GM18867 (cell line): ENCODE results near the gene CYTH2.
"Not testable (repeated sequence)": the region's sequence is repeated elsewhere in the genome, so short reads cannot be mapped to it uniquely, and the experiment has no call there.

Experiments used
- ATAC-seq: cut with Tn5 transposase; IDR thresholded peaks from one replicate; pipeline ENCODE4 v1.9.1; 2021; ENCODE audit warnings: mild to moderate bottlenecking, moderate library complexity; ENCODE audit not compliant: unreplicated experiment

Gene CYTH2

DNA sequence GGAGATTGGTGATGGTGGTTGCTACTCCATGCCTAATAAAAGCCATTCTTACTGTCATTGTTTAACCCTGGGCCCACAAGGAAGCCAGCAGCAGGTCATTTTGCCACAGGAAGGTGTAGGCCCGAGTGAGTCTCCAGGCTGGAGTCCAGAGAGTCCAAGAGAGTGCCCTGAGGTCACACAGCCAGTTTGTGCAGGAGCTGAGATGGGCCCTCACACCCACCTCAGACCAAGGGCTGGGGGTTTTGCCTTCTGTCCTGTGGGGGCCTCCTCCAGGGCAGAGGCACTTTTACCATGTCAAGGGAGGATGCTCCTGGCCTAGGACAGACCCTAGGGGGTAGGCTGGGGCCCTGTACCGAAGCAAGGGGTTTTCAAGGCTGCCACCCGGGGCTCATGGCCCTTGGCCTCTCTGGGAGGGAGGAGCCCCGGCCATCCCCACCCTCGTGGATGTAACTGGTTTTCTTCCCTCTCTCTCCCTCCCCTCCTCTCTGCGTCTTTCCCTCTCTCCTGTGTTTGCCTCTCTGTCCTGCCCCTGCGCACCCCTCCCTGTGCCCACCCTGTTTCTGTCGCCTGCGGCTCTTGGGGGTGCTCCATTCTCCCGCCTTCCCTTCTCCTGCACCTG, 8.0 kb downstream of the CYTH2 start:
- ATAC-seq = no peak

- no peak for ATAC-seq
Measured at GRCh38 chr19:48477698-48478338, 8.6 kb downstream of the CYTH2 start.

DNA sequence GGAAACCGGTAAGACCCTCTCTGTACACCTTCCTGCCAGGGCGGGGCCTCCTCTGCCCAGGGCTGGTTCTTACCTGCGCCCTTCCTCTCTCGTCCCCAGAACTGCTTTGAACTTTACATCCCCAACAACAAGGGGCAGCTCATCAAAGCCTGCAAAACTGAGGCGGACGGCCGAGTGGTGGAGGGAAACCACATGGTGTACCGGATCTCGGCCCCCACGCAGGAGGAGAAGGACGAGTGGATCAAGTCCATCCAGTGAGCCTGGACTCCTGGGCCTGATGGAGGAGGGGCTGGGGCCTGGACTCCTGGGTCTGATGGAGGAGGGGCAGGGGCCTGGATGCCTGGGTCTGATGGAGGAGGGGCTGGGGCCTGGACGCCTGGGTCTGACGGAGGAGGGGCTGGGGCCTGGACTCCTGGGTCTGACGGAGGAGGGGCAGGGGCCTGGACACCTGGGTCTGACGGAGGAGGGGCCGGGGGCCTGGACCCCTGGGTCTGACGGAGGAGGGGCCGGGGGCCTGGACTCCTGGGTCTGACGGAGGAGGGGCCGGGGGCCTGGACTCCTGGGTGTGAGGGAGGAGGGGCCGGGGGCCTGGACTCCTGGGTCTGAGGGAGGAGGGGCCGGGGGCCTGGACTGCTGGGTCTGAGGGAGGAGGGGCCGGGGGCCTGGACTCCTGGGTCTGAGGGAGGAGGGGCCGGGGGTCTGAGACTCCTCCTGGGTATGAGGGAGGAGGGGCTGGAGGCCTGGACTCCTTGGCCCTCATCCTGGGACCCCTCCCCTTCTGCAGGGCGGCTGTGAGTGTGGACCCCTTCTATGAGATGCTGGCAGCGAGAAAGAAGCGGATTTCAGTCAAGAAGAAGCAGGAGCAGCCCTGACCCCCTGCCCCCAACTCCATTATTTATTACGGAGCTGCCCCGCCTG, 9.4 kb downstream of the CYTH2 start:
- ATAC-seq = no peak

- ATAC-seq = no peak
Measured at GRCh38 chr19:48479686-48480085, 10.5 kb downstream of the CYTH2 start.

DNA sequence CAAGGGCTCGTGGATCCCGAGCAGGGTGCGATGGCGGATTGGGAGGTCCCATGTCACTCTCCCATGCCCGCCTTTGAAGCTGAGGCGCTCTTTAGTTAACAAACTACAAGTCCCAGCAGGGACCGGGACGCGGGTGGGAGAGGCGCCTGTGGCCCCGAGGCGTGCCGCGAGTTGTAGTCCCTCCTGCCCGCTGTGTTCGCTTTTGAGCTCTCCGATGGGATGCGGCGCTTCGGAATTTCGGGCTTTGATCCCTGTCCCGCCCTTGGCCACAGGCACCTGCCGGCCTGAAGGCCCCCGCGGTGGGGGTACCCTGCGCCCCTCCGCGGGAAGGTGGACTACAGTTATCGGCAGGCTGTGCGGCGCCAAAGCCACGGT, 11.0 kb downstream of the CYTH2 start:
- ATAC-seq = no peak

GRCh38 chr19:48480558-48481500, 11.7 kb downstream of the CYTH2 start:
- ATAC-seq = no peak

- ATAC-seq = no peak
Measured at GRCh38 chr19:48481846-48482639, 12.9 kb downstream of the CYTH2 start.

DNA sequence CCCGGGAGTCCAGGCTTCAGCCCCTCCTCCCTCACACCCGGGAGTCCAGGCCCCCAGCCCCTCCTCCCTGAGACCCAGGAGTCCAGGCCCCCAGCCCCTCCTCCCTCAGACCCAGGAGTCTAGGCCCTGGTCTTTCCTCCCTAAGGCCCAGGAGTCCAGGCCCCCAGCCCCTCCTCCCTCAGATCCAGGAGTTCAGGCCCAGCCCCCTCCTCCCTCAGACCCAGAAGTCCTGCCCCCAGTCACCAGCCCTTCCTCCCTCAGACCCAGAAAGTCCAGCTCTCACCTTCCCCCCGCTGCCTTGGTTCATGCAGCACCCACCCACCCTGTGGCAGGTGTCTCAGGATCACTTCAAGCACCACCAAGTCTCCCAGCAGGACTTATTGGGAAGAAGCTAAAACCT, 14.1 kb downstream of the CYTH2 start:
- ATAC-seq = no peak

GRCh38 chr19:48484247-48484893, 15.2 kb downstream of the CYTH2 start:
- ATAC-seq = no peak

GRCh38 chr19:48484931-48485612, 15.9 kb downstream of the CYTH2 start:
- no peak for ATAC-seq

DNA sequence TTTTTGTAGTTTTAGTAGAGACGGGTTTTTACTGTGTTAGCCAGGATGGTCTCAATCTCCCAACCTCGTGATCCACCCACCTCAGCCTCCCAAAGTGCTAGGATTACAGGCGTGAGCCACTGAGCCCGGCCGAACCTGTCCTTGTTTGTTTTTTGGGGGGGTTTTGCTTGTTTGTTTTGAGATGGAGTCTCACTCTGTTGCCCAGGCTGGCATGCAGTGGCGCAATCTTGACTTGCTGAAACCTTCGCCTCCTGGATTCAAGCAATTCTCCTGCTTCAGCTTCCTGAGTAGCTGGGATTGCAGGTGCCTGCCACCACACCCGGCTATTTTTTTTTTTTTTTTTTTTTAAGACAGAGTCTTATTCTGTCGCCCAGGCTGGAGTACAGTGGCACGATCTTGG, 17.5 kb downstream of the CYTH2 start:
- ATAC-seq = not testable (repeated sequence)

- ATAC-seq = no peak
Measured at GRCh38 chr19:48487544-48487943, 18.4 kb downstream of the CYTH2 start.

- no peak for ATAC-seq
Measured at GRCh38 chr19:48487948-48488347, 18.8 kb downstream of the CYTH2 start.

GRCh38 chr19:48488478-48488877, 19.3 kb downstream of the CYTH2 start:
- not testable (repeated sequence) for ATAC-seq

DNA sequence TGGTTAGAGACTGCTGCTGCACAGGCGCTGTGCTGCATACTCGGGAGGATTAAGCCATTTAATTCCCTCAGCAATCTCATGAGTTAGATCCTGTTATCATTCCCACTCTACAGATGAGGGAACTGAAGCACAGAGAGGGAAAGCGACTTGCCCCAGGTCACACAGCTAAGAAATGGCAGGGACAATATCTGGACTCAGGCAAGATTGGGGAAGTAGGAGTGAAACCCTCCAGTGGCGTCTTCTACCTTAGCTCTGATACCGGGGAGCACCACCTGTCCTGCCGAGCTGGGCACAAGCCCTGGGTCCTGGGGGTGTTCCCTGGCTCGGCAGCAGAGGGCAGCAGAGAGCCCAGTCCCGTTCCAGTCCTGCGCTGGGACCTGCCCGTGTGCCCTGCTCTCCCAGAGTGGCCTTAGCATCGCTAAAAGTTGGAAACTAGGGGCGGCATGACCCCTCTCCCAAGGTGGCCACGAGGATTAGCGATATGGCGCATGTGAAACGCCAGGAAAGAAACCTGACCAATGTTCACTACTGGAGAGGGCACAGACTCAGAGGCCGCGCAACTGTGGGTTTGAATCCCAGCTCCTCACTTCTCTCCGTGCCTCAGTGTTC, 20.5 kb downstream of the CYTH2 start:
- no peak for ATAC-seq

DNA sequence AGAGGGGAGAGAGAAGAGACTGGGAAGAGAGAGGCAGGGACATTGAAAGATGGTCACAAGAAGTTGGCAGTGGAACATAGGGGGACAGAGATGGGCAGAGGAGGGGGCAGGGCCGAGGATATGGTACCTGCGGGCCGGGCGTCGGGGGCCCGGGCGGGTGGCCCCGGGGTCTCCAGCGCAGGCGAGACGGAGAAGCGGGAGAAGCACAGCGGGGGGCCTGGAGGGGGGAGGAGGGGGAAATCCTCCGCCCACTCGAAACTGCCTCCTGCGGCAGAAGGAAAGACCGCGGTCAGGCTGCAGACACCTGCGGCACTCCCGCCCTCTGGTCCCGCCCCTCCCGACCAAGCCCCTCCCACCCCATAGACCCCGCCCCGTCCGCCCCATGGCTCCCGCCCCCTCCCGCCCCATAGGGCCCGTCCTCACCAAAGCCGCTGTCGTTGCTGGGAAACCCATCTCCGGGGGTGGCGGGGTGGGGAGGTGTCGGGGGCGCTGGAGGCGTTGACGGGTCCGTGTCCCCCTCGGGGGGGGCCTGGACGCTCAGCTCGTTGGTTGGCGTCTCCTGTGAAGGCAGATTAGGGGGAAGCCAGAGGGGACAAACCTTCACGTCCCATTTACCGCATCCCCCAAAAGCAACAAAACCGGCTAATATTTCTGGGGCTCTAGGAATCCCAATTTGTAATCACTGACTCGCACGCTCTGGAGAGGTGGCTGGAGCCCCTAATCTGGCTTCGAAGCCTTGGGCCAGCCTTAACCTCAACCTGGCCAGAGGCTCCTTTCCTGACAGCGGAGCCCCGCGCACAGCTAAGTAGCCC, 22.0 kb downstream of the CYTH2 start:
- no peak for ATAC-seq

DNA sequence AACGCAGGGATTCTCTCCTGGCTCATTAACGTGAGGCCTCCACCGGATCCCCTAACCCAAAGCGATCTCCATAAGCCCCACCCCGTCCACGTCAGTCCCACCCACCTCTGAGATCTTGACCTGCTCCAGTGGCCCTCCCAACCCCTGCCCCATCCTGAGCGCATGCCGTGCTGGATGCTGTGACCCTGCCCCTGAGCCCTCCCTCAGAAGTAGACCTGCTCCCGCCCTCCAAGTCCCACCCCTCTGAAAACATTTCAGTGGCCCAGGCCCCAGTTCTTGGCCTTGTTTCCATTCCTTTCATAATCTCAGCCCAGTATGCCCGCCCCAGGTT, 22.6 kb downstream of the CYTH2 start:
- ATAC-seq = no peak
